ENCODE results near the gene PPFIA4.

The PPFIA4 gene

GRCh38 chr1:203127666-203128430 is 101.6 kb downstream of the PPFIA4 start, which contains the start of gene ADORA1:
TSS of gene ADORA1 (plus strand) at chr1:203127726. CDS start at chr1:203128842, 1,116 bp downstream.
- no CpG with 5 or more reads among the region's 51 CpGs for WGBS, 2 donors (ENCODE audit: extremely low coverage in 2 of 2, insufficient read length in 2 of 2, insufficient replicate concordance in 1 of 2)

GRCh38 chr1:203128431-203128715 is 102.1 kb downstream of the PPFIA4 start:
- H3K4me2 ChIP-seq (ENCODE audit: insufficient read depth, low read length, poor library complexity, severe bottlenecking) = peak overlapping the region; percentile 79
- peak overlapping the region; percentile 97 for H2AFZ ChIP-seq (ENCODE audit: low read length)
- H3K4me1 ChIP-seq (ENCODE audit: control insufficient read depth in 2 of 2, insufficient read depth in 1 of 2, low read depth in 1 of 2, low read length in 2 of 2) = peaks cover 9 to 22% of the 10 kb centered on the region in 2 donors
- H3K4me3 ChIP-seq (ENCODE audit: low read length in 2 of 2) = peak overlapping the region; percentile 41 to 72
- H3K27ac ChIP-seq (replicated peaks; ENCODE audit: low read length) = no peak overlapping the region
- H3K18ac ChIP-seq (ENCODE audit: low read length) = peak overlapping the region; percentile 85
- H2BK5ac ChIP-seq (ENCODE audit: low read length) = peak overlapping the region; percentile 59
- peak overlapping the region; percentile 68 for H3K9ac ChIP-seq (ENCODE audit: low read depth, low read length, poor library complexity)
- no peak for DNase-seq (ENCODE audit: low spot score)
- peak overlapping the region; percentile 68 for H2AK5ac ChIP-seq (ENCODE audit: low read depth, low read length)
- WGBS, 2 donors (ENCODE audit: extremely low coverage in 2 of 2, insufficient read length in 2 of 2, insufficient replicate concordance in 1 of 2) = no CpG with 5 or more reads among the region's 7 CpGs
- H2BK15ac ChIP-seq (ENCODE audit: low read length) = peak overlapping the region; percentile 29
- peak overlapping the region; percentile 98 for H2BK12ac ChIP-seq (ENCODE audit: low read length)
- peak overlapping the region; percentile 44 for H2BK120ac ChIP-seq (ENCODE audit: low read depth, low read length)
- no peak overlapping the region for H4K91ac ChIP-seq (ENCODE audit: low read depth, low read length, poor library complexity)
- H3K14ac ChIP-seq (ENCODE audit: low read length) = no peak overlapping the region
- no peaks in the 10 kb centered on the region for H3K79me1 ChIP-seq (ENCODE audit: low read depth, low read length)
- H3K23ac ChIP-seq (ENCODE audit: low read depth, low read length, poor library complexity) = peak overlapping the region; percentile 90
- no peaks in the 10 kb centered on the region for H3K9me3 ChIP-seq (replicated peaks in 1 of 2; ENCODE audit: control insufficient read depth in 2 of 2, insufficient read depth in 1 of 2, low read depth in 1 of 2, low read length in 2 of 2)
- no peak overlapping the region for H3K4ac ChIP-seq (ENCODE audit: low read length)
- peaks cover 0 to 55% (median 15%) of the 10 kb centered on the region in 3 experiments for H3K27me3 ChIP-seq (ENCODE audit: control insufficient read depth in 3 of 3, insufficient read depth in 3 of 3, low read depth in 1 of 3, low read length in 3 of 3)
- no peak overlapping the region for H4K8ac ChIP-seq (ENCODE audit: low read depth, low read length)
- H3K36me3 ChIP-seq (replicated peaks in 1 of 2; ENCODE audit: control insufficient read depth in 2 of 2, insufficient read depth in 2 of 2, low read length in 2 of 2) = no peaks in the 10 kb centered on the region

More at GRCh38 chr1:203127666-203128430, 101.6 kb downstream of the PPFIA4 start, which contains the start of gene ADORA1:
- Histone ChIP-seq H3K9me3 (replicated peaks in 1 of 2; ENCODE audit: control insufficient read depth in 2 of 2, insufficient read depth in 1 of 2, low read depth in 1 of 2, low read length in 2 of 2) (no peaks in the 10 kb centered on the region), H2BK12ac (ENCODE audit: low read length) (peak within 1 kb of the TSS; percentile 98), H3K27ac (replicated peaks; ENCODE audit: low read length) (no peak within 1 kb of the TSS), H3K27me3 (ENCODE audit: control insufficient read depth in 3 of 3, insufficient read depth in 3 of 3, low read depth in 1 of 3, low read length in 3 of 3) (peaks cover 0 to 57% (median 15%) of the 10 kb centered on the region in 3 experiments), H2AK5ac (ENCODE audit: low read depth, low read length) (peak within 1 kb of the TSS; percentile 68), H4K91ac (ENCODE audit: low read depth, low read length, poor library complexity) (no peak within 1 kb of the TSS), H3K4me1 (ENCODE audit: control insufficient read depth in 2 of 2, insufficient read depth in 1 of 2, low read depth in 1 of 2, low read length in 2 of 2) (peaks cover 9 to 22% of the 10 kb centered on the region in 2 donors), H3K9ac (ENCODE audit: low read depth, low read length, poor library complexity) (peak within 1 kb of the TSS; percentile 68), H3K4me2 (ENCODE audit: insufficient read depth, low read length, poor library complexity, severe bottlenecking) (peak within 1 kb of the TSS; percentile 79), H2BK5ac (ENCODE audit: low read length) (peak within 1 kb of the TSS; percentile 59), H3K79me1 (ENCODE audit: low read depth, low read length) (no peaks in the 10 kb centered on the region), H2AFZ (ENCODE audit: low read length) (peak within 1 kb of the TSS; percentile 97), H3K18ac (ENCODE audit: low read length) (peak within 1 kb of the TSS; percentile 92), H3K36me3 (replicated peaks in 1 of 2; ENCODE audit: control insufficient read depth in 2 of 2, insufficient read depth in 2 of 2, low read length in 2 of 2) (no peaks in the 10 kb centered on the region), H3K4me3 (ENCODE audit: low read length in 2 of 2) (peak within 1 kb of the TSS; percentile 41 to 72), H3K23ac (ENCODE audit: low read depth, low read length, poor library complexity) (peak within 1 kb of the TSS; percentile 90), H2BK120ac (ENCODE audit: low read depth, low read length) (peak within 1 kb of the TSS; percentile 77), H2BK15ac (ENCODE audit: low read length) (peak within 1 kb of the TSS; percentile 29), H3K14ac (ENCODE audit: low read length) (no peak within 1 kb of the TSS), H3K4ac (ENCODE audit: low read length) (no peak within 1 kb of the TSS), H4K8ac (ENCODE audit: low read depth, low read length) (peak within 1 kb of the TSS; percentile 3)
- DNase-seq (ENCODE audit: low spot score) = peak; percentile 57

Measured in neuronal stem cell (in vitro differentiated cells).